Measurements from ENCODE around the gene ADORA2A.

ADORA2A gene

GRCh38 chr22:24427500-24428164 lies at the start of gene ADORA2A:
ADORA2A (plus strand) TSS chr22:24427599; CDS start chr22:24433405, 5,806 bp downstream.
- DNase-seq, result no peak

- DNase-seq, result peak; percentile 24
Measured at GRCh38 chr22:24379536-24379935, 47.9 kb upstream of the ADORA2A start.

- DNase-seq, result no peak
Measured at GRCh38 chr22:24380220-24380904, 47.0 kb upstream of the ADORA2A start.

GRCh38 chr22:24380905-24381230 lies 46.5 kb upstream of the ADORA2A start:
- no peak for DNase-seq

GRCh38 chr22:24383061-24383460 lies 44.3 kb upstream of the ADORA2A start:
- DNase-seq, result no peak

GRCh38 chr22:24384131-24384530 lies 43.3 kb upstream of the ADORA2A start:
- DNase-seq, result no peak

- no peak for DNase-seq
Measured at GRCh38 chr22:24386937-24387471, 40.4 kb upstream of the ADORA2A start.

- DNase-seq, result no peak
Measured at GRCh38 chr22:24389680-24390079, 37.7 kb upstream of the ADORA2A start.

- DNase-seq, result no peak
Measured at GRCh38 chr22:24390156-24390555, 37.2 kb upstream of the ADORA2A start.

GRCh38 chr22:24390576-24390975 lies 36.8 kb upstream of the ADORA2A start:
- no peak for DNase-seq

GRCh38 chr22:24391836-24392217 lies 35.6 kb upstream of the ADORA2A start:
- peak; percentile 54 for DNase-seq

- DNase-seq, result no peak
Measured at GRCh38 chr22:24392218-24392931, 35.0 kb upstream of the ADORA2A start.

GRCh38 chr22:24393012-24393559 lies 34.3 kb upstream of the ADORA2A start:
- DNase-seq, result no peak

GRCh38 chr22:24393848-24394247 lies 33.6 kb upstream of the ADORA2A start:
- no peak for DNase-seq

- no peak for DNase-seq
Measured at GRCh38 chr22:24394254-24394653, 33.1 kb upstream of the ADORA2A start.

- DNase-seq, result no peak
Measured at GRCh38 chr22:24398409-24398808, 29.0 kb upstream of the ADORA2A start.

GRCh38 chr22:24400034-24400725 lies 27.2 kb upstream of the ADORA2A start:
- DNase-seq, result no peak

- DNase-seq, result peak; percentile 66
Measured at GRCh38 chr22:24400726-24401596, 26.4 kb upstream of the ADORA2A start.

GRCh38 chr22:24401931-24402367 lies 25.4 kb upstream of the ADORA2A start:
- DNase-seq, result no peak

GRCh38 chr22:24402460-24403192 lies 24.8 kb upstream of the ADORA2A start:
- DNase-seq, result peak; percentile 88

- DNase-seq, result no peak
Measured at GRCh38 chr22:24403346-24403745, 24.1 kb upstream of the ADORA2A start.
